ENCODE data around the gene NSUN2.

DNA sequence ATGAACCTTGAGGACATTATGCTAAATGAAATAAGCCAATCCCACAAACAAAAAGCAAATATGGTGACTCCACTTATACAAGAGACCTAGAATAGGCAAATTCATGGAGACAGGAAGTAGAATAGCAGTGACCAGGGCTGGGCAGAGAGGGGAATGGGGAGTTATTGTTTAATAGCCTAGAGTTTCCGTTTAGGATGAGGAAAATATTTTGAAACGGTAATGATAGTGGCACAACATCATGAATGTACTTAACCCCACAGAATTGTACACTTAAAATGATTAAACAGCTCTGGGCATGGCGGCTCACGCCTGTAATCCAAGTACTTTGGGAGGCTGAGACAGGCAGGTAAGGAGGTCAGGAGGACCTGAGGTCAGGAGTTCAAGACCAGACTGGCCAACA lies 65.8 kb downstream of the NSUN2 start:
- TF ChIP-seq POLR2AphosphoS5 (IDR thresholded peaks at IDR 0.05), result no peak
- TF ChIP-seq, protein P1, sequence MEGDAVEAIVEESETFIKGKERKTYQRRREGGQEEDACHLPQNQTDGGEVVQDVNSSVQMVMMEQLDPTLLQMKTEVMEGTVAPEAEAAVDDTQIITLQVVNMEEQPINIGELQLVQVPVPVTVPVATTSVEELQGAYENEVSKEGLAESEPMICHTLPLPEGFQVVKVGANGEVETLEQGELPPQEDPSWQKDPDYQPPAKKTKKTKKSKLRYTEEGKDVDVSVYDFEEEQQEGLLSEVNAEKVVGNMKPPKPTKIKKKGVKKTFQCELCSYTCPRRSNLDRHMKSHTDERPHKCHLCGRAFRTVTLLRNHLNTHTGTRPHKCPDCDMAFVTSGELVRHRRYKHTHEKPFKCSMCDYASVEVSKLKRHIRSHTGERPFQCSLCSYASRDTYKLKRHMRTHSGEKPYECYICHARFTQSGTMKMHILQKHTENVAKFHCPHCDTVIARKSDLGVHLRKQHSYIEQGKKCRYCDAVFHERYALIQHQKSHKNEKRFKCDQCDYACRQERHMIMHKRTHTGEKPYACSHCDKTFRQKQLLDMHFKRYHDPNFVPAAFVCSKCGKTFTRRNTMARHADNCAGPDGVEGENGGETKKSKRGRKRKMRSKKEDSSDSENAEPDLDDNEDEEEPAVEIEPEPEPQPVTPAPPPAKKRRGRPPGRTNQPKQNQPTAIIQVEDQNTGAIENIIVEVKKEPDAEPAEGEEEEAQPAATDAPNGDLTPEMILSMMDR (IDR thresholded peaks at IDR 0.05), result no peak
- TF ChIP-seq POLR2A (IDR thresholded peaks at IDR 0.05; ENCODE audit: low read depth), result no peak

All from esophagus muscularis mucosa (tissue), 3 donors.